ENCODE data around the gene ENC1. TPM values are rescaled to one million over a fixed set of nuclear protein-coding genes. Genes with fewer than 3 reads are reported as not detected.

ENC1 gene
- 30.1 TPM for polyA plus RNA-seq (2013, experiment 1 of 2)
- polyA plus RNA-seq (2013, experiment 2 of 2) = 30.2 TPM

GRCh38 chr5:74640450-74640953 is at the start of gene ENC1:
ENC1 (minus strand) TSS chr5:74640728; CDS start chr5:74636485, 4,243 bp downstream.
- peak within 1 kb of the TSS; percentile 97 for H2BK120ac ChIP-seq (ENCODE audit: low read depth, low read length)
- H4K8ac ChIP-seq (ENCODE audit: low read length) = peak within 1 kb of the TSS; percentile 97
- H3K27me3 ChIP-seq (ENCODE audit: control insufficient read depth in 1 of 2, insufficient read depth in 1 of 2, low read length in 2 of 2) = no peaks in the 10 kb centered on the region
- H2BK15ac ChIP-seq (ENCODE audit: low read depth, poor library complexity, severe bottlenecking) = peak within 1 kb of the TSS; percentile 78
- H2BK12ac ChIP-seq (ENCODE audit: low read length in 2 of 2) = peak within 1 kb of the TSS; percentile 31 to 81
- DNase-seq = peak; percentile 93
- H2BK5ac ChIP-seq (ENCODE audit: low read depth, low read length, poor library complexity, severe bottlenecking) = peak within 1 kb of the TSS; percentile 63
- peak within 1 kb of the TSS; percentile 88 for H3K4me2 ChIP-seq (ENCODE audit: low read length, poor library complexity, severe bottlenecking)
- peak within 1 kb of the TSS; percentile 94 for H4K91ac ChIP-seq (ENCODE audit: low read length)
- peak within 1 kb of the TSS; percentile 92 for H3K9ac ChIP-seq (ENCODE audit: low read length)
- peak within 1 kb of the TSS; percentile 90 for H3K27ac ChIP-seq (ENCODE audit: low read length, poor library complexity, severe bottlenecking)
- H2AK5ac ChIP-seq (ENCODE audit: low read length, severe bottlenecking) = no peak within 1 kb of the TSS
- peak within 1 kb of the TSS in 1 of 2 experiments; percentile 92 for H3K14ac ChIP-seq (ENCODE audit: low read length in 2 of 2)
- H3K4me1 ChIP-seq (ENCODE audit: control insufficient read depth, insufficient read depth, low read depth, low read length) = peaks cover 7% of the 10 kb centered on the region
- peak within 1 kb of the TSS; percentile 11 for H2AFZ ChIP-seq (ENCODE audit: low read depth, low read length)
- H3K4ac ChIP-seq (ENCODE audit: low read depth in 1 of 2, low read length in 2 of 2) = peak within 1 kb of the TSS; percentile 89 to 93
- peaks cover 7 to 8% of the 10 kb centered on the region in 2 experiments for H3K36me3 ChIP-seq (ENCODE audit: control insufficient read depth in 1 of 2, insufficient read depth in 2 of 2, low read depth in 1 of 2, low read length in 2 of 2)
- WGBS = under 1% methylated on average over 59 of the region's 59 CpGs
- H3K18ac ChIP-seq (ENCODE audit: low read depth in 1 of 2, low read length in 2 of 2) = peak within 1 kb of the TSS; percentile 95 to 97
- H3K4me3 ChIP-seq (ENCODE audit: insufficient read depth in 1 of 2, low read depth in 1 of 2, low read length in 2 of 2) = peak within 1 kb of the TSS; percentile 92 to 93
- H3K79me1 ChIP-seq (replicated peaks; ENCODE audit: low read length, poor library complexity, severe bottlenecking) = no peaks in the 10 kb centered on the region
- H3K9me3 ChIP-seq (ENCODE audit: control insufficient read depth, low read length) = no peaks in the 10 kb centered on the region
- peak within 1 kb of the TSS; percentile 63 to 93 for H3K23ac ChIP-seq (ENCODE audit: low read length in 2 of 2)

- H3K4ac ChIP-seq (ENCODE audit: low read depth in 1 of 2, low read length in 2 of 2) = no peak overlapping the region
- H3K36me3 ChIP-seq (ENCODE audit: control insufficient read depth in 1 of 2, insufficient read depth in 2 of 2, low read depth in 1 of 2, low read length in 2 of 2) = peaks cover 3 to 31% of the 10 kb centered on the region in 2 experiments
- H3K18ac ChIP-seq (ENCODE audit: low read depth in 1 of 2, low read length in 2 of 2) = peak overlapping the region in 1 of 2 experiments; percentile 62
- H2BK5ac ChIP-seq (ENCODE audit: low read depth, low read length, poor library complexity, severe bottlenecking) = no peak overlapping the region
- peak; percentile 34 for DNase-seq
- peaks cover 17% of the 10 kb centered on the region for H3K4me1 ChIP-seq (ENCODE audit: control insufficient read depth, insufficient read depth, low read depth, low read length)
- H3K27ac ChIP-seq (ENCODE audit: low read length, poor library complexity, severe bottlenecking) = no peak overlapping the region
- H3K14ac ChIP-seq (ENCODE audit: low read length in 2 of 2) = no peak overlapping the region
- H3K79me1 ChIP-seq (replicated peaks; ENCODE audit: low read length, poor library complexity, severe bottlenecking) = peaks cover 13% of the 10 kb centered on the region
- peak overlapping the region in 1 of 2 experiments; percentile 95 for H3K4me3 ChIP-seq (ENCODE audit: insufficient read depth in 1 of 2, low read depth in 1 of 2, low read length in 2 of 2)
- H2AFZ ChIP-seq (ENCODE audit: low read depth, low read length) = no peak overlapping the region
- H2BK120ac ChIP-seq (ENCODE audit: low read depth, low read length) = peak overlapping the region; percentile 29
- no peak overlapping the region for H3K4me2 ChIP-seq (ENCODE audit: low read length, poor library complexity, severe bottlenecking)
- peak overlapping the region; percentile 41 for H4K8ac ChIP-seq (ENCODE audit: low read length)
- WGBS = 73% methylated on average over 5 of the region's 5 CpGs
- no peak overlapping the region for H4K91ac ChIP-seq (ENCODE audit: low read length)
- no peaks in the 10 kb centered on the region for H3K27me3 ChIP-seq (ENCODE audit: control insufficient read depth in 1 of 2, insufficient read depth in 1 of 2, low read length in 2 of 2)
- H3K23ac ChIP-seq (ENCODE audit: low read length in 2 of 2) = no peak overlapping the region
- H2BK12ac ChIP-seq (ENCODE audit: low read length in 2 of 2) = peak overlapping the region in 1 of 2 experiments; percentile 52
- H2BK15ac ChIP-seq (ENCODE audit: low read depth, poor library complexity, severe bottlenecking) = no peak overlapping the region
- H3K9me3 ChIP-seq (ENCODE audit: control insufficient read depth, low read length) = no peaks in the 10 kb centered on the region
- H2AK5ac ChIP-seq (ENCODE audit: low read length, severe bottlenecking) = peak overlapping the region; percentile 15
- H3K9ac ChIP-seq (ENCODE audit: low read length) = no peak overlapping the region
These were observed 46.6 kb upstream of the ENC1 start for GRCh38 chr5:74686962-74687751.

GRCh38 chr5:74685979-74686631 is 45.6 kb upstream of the ENC1 start:
- Histone ChIP-seq H3K9me3 (ENCODE audit: control insufficient read depth, low read length) (no peaks in the 10 kb centered on the region), H2BK5ac (ENCODE audit: low read depth, low read length, poor library complexity, severe bottlenecking) (no peak overlapping the region), H3K9ac (ENCODE audit: low read length) (peak overlapping the region; percentile 93), H3K27me3 (ENCODE audit: control insufficient read depth in 1 of 2, insufficient read depth in 1 of 2, low read length in 2 of 2) (no peaks in the 10 kb centered on the region), H3K4ac (ENCODE audit: low read depth in 1 of 2, low read length in 2 of 2) (no peak overlapping the region), H3K14ac (ENCODE audit: low read length in 2 of 2) (no peak overlapping the region), H2AFZ (ENCODE audit: low read depth, low read length) (no peak overlapping the region), H3K4me3 (ENCODE audit: insufficient read depth in 1 of 2, low read depth in 1 of 2, low read length in 2 of 2) (peak overlapping the region; percentile 95 to 99), H3K4me1 (ENCODE audit: control insufficient read depth, insufficient read depth, low read depth, low read length) (peaks cover 17% of the 10 kb centered on the region), H2BK12ac (ENCODE audit: low read length in 2 of 2) (no peak overlapping the region), H3K27ac (ENCODE audit: low read length, poor library complexity, severe bottlenecking) (no peak overlapping the region), H2BK15ac (ENCODE audit: low read depth, poor library complexity, severe bottlenecking) (peak overlapping the region; percentile 99), H3K4me2 (ENCODE audit: low read length, poor library complexity, severe bottlenecking) (peak overlapping the region; percentile 99), H3K79me1 (replicated peaks; ENCODE audit: low read length, poor library complexity, severe bottlenecking) (peaks cover 13% of the 10 kb centered on the region), H2AK5ac (ENCODE audit: low read length, severe bottlenecking) (no peak overlapping the region), H4K91ac (ENCODE audit: low read length) (no peak overlapping the region), H3K36me3 (ENCODE audit: control insufficient read depth in 1 of 2, insufficient read depth in 2 of 2, low read depth in 1 of 2, low read length in 2 of 2) (peaks cover 3 to 20% of the 10 kb centered on the region in 2 experiments), H4K8ac (ENCODE audit: low read length) (no peak overlapping the region), H2BK120ac (ENCODE audit: low read depth, low read length) (no peak overlapping the region), H3K18ac (ENCODE audit: low read depth in 1 of 2, low read length in 2 of 2) (peak overlapping the region; percentile 100), H3K23ac (ENCODE audit: low read length in 2 of 2) (peak overlapping the region in 1 of 2 experiments; percentile 99)
- DNase-seq = peak; percentile 22
- 80% methylated on average over 10 of the region's 10 CpGs for WGBS

Measured in mesenchymal stem cell (in vitro differentiated cells and primary cell).